Measurements from ENCODE around the gene S100PBP. TPM values are rescaled to one million over a fixed set of nuclear protein-coding genes. Genes with fewer than 3 reads are reported as not detected.

S100PBP gene
- total and polyA plus RNA-seq, 2 of the 13 experiments (the other 11 are each of a cell fraction or from before 2014, with no cell fraction given): 20.4 to 26.1 TPM

DNA sequence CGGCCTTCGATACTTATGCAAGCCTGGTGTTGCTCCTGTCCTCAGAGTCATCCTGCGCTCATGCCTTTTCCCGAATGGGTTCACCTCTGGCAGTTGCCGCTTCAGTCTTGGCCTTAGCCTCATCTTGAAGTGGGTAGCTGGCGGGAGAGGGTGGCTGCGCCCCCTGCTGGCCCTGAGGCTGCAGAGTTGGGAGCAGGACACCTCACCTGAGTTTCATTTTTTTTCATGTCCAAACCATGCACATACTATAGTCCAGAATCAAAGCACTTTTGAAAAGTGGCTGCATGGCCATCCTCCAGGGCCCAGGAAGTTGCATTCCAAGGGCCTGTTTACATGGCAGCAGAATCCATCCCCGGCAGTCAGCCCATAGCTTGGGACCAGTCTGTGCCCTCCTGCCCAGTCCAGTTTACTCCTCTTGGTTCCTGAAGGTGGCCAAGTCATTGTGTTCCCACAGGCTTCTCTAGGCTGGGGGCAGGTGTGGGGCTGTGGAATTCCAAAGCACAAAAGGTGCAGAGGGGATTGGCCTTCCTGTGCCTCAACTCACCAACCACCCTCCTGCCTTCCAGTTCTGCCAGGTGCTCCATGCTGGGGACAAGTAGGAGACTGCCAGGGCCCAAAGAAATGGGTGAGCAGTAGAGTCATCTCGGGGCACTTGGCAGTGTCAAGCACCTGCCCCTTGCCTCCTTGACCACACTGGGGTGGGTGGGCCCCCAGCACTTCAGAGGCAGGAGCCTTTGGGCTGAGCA, 44.3 kb upstream of the S100PBP start (continued):
- TF ChIP-seq, protein P1, sequence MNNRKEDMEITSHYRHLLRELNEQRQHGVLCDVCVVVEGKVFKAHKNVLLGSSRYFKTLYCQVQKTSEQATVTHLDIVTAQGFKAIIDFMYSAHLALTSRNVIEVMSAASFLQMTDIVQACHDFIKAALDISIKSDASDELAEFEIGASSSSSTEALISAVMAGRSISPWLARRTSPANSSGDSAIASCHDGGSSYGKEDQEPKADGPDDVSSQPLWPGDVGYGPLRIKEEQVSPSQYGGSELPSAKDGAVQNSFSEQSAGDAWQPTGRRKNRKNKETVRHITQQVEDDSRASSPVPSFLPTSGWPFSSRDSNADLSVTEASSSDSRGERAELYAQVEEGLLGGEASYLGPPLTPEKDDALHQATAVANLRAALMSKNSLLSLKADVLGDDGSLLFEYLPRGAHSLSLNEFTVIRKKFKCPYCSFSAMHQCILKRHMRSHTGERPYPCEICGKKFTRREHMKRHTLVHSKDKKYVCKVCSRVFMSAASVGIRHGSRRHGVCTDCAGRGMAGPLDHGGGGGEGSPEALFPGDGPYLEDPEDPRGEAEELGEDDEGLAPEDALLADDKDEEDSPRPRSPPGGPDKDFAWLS (CRISPR knock-in tag; IDR thresholded peaks at IDR 0.05; ENCODE audit: borderline replicate concordance): no peak
- no peak for TF ChIP-seq ZNF724P (CRISPR knock-in tag; IDR thresholded peaks at IDR 0.05; ENCODE audit: borderline replicate concordance)
- no peak for TF ChIP-seq ZNF121 (CRISPR knock-in tag; IDR thresholded peaks at IDR 0.05)
- TF ChIP-seq, protein P2, sequence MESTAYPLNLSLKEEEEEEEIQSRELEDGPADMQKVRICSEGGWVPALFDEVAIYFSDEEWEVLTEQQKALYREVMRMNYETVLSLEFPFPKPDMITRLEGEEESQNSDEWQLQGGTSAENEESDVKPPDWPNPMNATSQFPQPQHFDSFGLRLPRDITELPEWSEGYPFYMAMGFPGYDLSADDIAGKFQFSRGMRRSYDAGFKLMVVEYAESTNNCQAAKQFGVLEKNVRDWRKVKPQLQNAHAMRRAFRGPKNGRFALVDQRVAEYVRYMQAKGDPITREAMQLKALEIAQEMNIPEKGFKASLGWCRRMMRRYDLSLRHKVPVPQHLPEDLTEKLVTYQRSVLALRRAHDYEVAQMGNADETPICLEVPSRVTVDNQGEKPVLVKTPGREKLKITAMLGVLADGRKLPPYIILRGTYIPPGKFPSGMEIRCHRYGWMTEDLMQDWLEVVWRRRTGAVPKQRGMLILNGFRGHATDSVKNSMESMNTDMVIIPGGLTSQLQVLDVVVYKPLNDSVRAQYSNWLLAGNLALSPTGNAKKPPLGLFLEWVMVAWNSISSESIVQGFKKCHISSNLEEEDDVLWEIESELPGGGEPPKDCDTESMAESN (CRISPR knock-in tag; conservative IDR thresholded peaks at IDR 0.05): no peak; the same call in 1 of the 2 replicates
- peak; percentile 42; the same call in 1 of the 2 replicates for TF ChIP-seq MED1 (CRISPR knock-in tag; IDR thresholded peaks at IDR 0.05)
- TF ChIP-seq ZNF766 (CRISPR knock-in tag; IDR thresholded peaks at IDR 0.05; ENCODE audit: borderline replicate concordance): no peak
- TF ChIP-seq REPIN1 (CRISPR knock-in tag; IDR thresholded peaks at IDR 0.05; ENCODE audit: borderline replicate concordance, low read depth): 0 out of 2 replicates have a peak, but pooled peaks have one; percentile 38
- no peak for TF ChIP-seq HNRNPLL (IDR thresholded peaks at IDR 0.05; ENCODE audit: low read depth, low read length, poor library complexity, severe bottlenecking)
- TF ChIP-seq ZNF205 (CRISPR knock-in tag; IDR thresholded peaks at IDR 0.05): no peak
- no peak for TF ChIP-seq JDP2 (CRISPR knock-in tag; IDR thresholded peaks at IDR 0.05; ENCODE audit: borderline replicate concordance)
- TF ChIP-seq ZNF20 (CRISPR knock-in tag; IDR thresholded peaks at IDR 0.05): no peak
- no peak for TF ChIP-seq ZNF83 (CRISPR knock-in tag; IDR thresholded peaks at IDR 0.05; ENCODE audit: borderline replicate concordance)
- no peak for TF ChIP-seq NONO (IDR thresholded peaks at IDR 0.05)
- TF ChIP-seq NONO (CRISPR knock-in tag; conservative IDR thresholded peaks at IDR 0.05): peak; percentile 59; the same call in 1 of the 2 replicates
- no peak for TF ChIP-seq ZNF674 (CRISPR knock-in tag; IDR thresholded peaks at IDR 0.05; ENCODE audit: low read depth)
- no peak for TF ChIP-seq ZMAT3 (CRISPR knock-in tag; conservative IDR thresholded peaks at IDR 0.05)
- no peak for TF ChIP-seq GABPA (IDR thresholded peaks at IDR 0.05; ENCODE audit: low read depth, low read length)
- TF ChIP-seq GABPA (CRISPR knock-in tag; IDR thresholded peaks at IDR 0.05; ENCODE audit: low read depth): no peak
- no peak for TF ChIP-seq ZNF251 (CRISPR knock-in tag; IDR thresholded peaks at IDR 0.05)
- no peak for TF ChIP-seq ZNF282 (IDR thresholded peaks at IDR 0.05; ENCODE audit: partially characterized antibody)
- no peak for TF ChIP-seq NR2C2 (CRISPR knock-in tag; IDR thresholded peaks at IDR 0.05; ENCODE audit: borderline replicate concordance)
- TF ChIP-seq ZNF501 (CRISPR knock-in tag; IDR thresholded peaks at IDR 0.05): 0 out of 2 replicates have a peak, but pooled peaks have one; percentile 17
- TF ChIP-seq, protein P3, sequence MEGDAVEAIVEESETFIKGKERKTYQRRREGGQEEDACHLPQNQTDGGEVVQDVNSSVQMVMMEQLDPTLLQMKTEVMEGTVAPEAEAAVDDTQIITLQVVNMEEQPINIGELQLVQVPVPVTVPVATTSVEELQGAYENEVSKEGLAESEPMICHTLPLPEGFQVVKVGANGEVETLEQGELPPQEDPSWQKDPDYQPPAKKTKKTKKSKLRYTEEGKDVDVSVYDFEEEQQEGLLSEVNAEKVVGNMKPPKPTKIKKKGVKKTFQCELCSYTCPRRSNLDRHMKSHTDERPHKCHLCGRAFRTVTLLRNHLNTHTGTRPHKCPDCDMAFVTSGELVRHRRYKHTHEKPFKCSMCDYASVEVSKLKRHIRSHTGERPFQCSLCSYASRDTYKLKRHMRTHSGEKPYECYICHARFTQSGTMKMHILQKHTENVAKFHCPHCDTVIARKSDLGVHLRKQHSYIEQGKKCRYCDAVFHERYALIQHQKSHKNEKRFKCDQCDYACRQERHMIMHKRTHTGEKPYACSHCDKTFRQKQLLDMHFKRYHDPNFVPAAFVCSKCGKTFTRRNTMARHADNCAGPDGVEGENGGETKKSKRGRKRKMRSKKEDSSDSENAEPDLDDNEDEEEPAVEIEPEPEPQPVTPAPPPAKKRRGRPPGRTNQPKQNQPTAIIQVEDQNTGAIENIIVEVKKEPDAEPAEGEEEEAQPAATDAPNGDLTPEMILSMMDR (CRISPR knock-in tag; IDR thresholded peaks at IDR 0.05): peak; percentile 94
- TF ChIP-seq ZNF274 (CRISPR knock-in tag; IDR thresholded peaks at IDR 0.05): no peak
- TF ChIP-seq ZNF607 (CRISPR knock-in tag; IDR thresholded peaks at IDR 0.05; ENCODE audit: borderline replicate concordance): no peak; the same call in 1 of the 2 replicates
- TF ChIP-seq ZNF101 (CRISPR knock-in tag; IDR thresholded peaks at IDR 0.05; ENCODE audit: borderline replicate concordance, low read depth): no peak
